ENCODE measurements around the gene SPAST. TPM values are rescaled to one million over a fixed set of nuclear protein-coding genes. Genes with fewer than 3 reads are reported as not detected.
"Not testable (repeated sequence)": the region's sequence is repeated elsewhere in the genome, so short reads cannot be mapped to it uniquely, and the experiment has no call there.

The SPAST gene
- total RNA-seq, 1 donor from 2014 or later: 293 TPM

DNA sequence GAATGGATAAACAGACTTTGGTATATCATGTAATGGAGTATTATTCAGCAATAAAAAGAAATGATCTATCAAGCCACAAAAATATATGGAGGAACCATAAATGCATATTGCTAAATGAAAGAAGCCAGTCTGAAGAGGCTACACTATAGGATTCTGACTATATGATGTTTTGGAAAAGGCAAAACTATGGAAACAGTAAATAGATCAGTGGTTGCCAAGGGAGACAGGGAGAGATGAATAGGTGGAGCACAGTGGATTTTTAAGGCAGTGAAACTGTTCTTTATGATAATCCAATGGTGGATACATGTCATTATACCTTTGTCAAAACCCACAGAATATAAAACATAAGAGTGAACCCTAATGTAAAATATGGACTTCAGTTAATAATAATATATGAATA is 61.3 kb downstream of the SPAST start:
- FAIRE-seq (no peak), DNase-seq (ENCODE audit: low spot score in 2 of 2) (no peak)

DNA sequence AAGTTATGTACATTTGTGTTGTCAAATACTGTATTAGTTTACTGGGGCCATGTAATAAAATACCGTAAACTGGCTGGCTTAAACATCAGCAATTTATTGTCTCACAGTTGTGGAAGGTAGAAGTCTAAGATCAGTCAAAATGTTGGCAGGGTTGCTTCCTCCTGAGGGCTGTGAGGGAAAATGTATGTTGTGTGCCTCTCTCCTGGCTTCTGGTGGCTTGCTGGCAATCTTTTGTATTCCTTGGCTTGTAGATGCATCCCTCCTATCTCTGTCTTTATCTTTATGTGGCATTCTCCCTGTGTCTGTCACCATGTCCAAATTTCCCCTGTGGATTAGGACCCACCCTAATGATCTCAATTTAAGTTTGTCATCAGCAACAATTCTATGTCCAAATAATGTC is 65.3 kb downstream of the SPAST start:
- DNase-seq (ENCODE audit: low spot score in 2 of 2): no peak
- FAIRE-seq: no peak

DNA sequence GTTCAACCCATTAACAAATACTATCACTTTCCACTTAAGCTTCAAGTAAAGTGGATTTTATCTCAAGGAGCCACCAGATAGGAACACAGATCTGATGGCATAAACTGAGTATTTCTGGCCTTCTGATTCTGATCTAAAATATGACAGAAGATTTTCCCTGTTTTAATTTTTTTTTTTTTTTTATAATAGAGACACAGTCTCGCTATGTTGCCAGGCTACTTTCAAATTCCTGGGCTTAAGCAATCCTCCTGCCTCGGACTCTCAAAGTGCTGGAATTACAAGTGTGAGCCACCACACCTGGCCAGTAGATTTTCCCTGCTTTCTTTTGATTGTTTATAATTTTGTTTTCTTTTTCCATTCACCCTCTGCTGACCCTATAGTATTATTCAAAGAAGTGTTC is 65.7 kb downstream of the SPAST start:
- FAIRE-seq: no peak
- no peak for DNase-seq (ENCODE audit: low spot score in 2 of 2)

DNA sequence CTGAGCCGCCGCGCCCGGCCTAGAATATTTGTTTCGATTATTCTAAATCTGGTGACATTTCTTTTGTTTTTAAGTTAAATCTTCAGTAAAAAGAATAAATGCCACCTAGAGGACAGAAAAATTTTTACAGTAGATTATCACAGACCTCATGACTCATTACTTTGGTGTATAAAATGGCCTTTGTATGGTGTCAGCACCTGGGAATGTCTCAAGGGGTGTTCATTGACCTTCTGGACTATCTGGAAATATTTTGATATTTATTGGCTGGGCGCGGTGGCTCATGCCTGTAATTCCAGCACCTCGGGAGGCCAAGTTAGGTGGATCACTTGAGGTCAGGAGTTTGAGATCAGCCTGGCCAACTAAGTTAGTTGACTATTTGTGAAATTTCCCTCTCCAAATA is 72.1 kb downstream of the SPAST start:
- no peak for FAIRE-seq
- DNase-seq (ENCODE audit: low spot score in 2 of 2): peak in 1 of 2 donors; percentile 19

DNA sequence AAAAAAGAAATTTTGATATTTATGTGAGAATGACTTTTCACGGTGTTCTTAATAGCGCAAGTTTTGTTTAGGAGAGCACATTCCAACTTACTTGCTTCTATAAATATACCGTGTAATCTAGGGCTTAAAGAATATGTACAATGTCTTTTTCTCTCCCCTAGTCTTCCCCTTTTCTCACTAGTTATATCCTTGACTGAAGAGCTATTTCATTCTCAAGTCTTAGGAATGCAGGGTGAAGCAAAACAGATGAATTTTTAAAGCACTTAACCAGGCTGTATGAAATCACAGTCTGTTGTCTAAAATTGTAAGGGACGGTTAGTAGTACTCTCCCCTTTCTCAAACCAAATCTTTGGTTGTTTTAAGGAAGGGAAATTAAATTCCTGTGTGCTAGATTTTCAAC is 72.7 kb downstream of the SPAST start:
- DNase-seq (ENCODE audit: low spot score in 2 of 2): no peak
- no peak for FAIRE-seq

DNA sequence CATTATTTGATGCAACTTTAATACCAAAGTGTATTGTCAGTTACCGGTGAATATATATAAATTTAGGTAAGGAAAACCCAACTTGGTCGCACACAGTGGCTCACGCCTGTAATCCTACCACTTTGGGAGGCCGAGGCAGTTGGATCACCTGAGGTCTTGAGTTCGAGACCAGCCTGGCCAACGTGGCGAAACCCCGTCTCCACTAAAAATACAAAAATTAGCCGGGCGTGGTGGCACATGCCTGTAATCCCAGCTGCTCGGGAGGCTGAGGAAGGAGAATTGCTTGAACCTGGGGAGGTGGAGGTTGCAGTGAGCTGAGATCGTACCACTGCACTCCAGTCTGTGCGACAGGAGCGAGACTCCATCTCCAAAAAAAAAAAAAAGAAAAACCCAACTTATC is 88.2 kb downstream of the SPAST start:
- not testable (repeated sequence) for DNase-seq (ENCODE audit: low spot score in 2 of 2); FAIRE-seq

DNA sequence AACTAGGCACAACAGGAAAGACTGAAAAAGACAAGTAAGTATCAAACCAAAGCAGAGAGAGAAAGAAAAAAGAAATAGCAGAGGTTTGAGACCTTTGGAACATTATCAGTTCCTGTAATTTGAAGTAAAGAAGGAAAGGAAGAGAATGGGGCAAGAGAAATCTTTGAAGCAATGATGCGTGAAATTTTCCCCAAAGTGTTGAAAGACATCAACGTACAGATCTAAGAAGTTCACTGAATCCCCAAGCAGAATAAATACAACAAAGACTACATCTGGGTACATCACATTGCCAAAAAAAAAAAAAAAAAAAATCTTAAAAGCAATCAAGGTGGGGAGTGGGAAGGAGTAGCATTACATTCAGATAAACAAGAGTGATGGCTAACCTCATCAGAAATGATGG is 96.3 kb downstream of the SPAST start:
- DNase-seq (ENCODE audit: low spot score in 2 of 2) (no peak), FAIRE-seq (no peak)

DNA sequence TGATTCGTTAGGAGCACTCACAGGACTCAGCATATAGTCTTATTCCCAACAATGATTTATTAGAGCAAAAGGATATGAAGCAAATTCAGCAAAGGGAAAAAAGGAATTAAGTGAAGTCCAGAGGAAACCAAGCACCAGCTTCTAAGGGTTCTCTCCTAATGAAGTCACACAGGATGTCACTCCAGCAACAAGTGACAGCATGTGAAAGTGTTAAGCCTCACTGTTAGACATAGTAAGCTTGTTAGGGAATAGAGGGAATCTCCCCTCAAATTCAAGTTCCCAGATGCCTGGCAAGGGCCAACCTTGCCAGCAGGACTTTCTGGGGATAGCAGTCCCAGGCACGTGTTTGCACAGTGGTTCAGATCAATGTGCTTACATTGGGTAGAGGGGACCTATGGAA is 97.9 kb downstream of the SPAST start:
- FAIRE-seq: no peak
- no peak for DNase-seq (ENCODE audit: low spot score in 2 of 2)

DNA sequence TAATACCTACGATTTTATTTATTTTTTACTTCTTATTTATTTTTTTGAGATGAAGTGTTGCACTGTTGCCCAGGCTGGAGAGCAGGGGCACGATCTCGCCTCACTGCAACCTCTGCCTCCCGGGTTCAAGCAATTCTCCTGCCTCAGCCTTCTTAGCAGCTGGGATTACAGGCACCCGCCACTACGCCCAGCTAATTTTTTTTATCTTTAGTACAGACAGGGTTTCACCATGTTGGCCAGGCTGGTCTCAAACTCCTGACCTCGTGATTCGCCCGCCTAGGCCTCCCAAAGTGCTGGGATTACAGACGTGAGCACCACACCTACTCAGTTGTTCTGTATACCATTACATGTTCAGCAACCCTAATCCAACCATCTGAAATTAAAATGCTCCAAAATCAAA is 100.9 kb downstream of the SPAST start:
- not testable (repeated sequence) for DNase-seq (ENCODE audit: low spot score in 2 of 2); FAIRE-seq

DNA sequence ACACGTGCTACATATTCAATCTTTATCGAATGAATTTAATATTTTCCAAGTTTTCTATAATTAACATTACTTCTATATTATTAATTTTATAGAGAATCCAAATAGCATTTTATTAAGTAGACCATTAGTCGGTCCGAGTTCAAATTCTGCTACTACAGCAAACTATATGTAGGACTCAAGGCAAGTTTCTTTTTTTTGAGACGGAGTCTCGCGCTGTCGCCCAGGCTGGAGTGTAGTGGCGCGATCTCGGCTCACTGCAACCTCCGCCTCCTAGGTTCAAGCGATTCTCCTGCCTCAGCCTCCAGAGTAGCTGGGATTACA is 101.6 kb downstream of the SPAST start:
- FAIRE-seq; DNase-seq (ENCODE audit: low spot score in 2 of 2): not testable (repeated sequence)

DNA sequence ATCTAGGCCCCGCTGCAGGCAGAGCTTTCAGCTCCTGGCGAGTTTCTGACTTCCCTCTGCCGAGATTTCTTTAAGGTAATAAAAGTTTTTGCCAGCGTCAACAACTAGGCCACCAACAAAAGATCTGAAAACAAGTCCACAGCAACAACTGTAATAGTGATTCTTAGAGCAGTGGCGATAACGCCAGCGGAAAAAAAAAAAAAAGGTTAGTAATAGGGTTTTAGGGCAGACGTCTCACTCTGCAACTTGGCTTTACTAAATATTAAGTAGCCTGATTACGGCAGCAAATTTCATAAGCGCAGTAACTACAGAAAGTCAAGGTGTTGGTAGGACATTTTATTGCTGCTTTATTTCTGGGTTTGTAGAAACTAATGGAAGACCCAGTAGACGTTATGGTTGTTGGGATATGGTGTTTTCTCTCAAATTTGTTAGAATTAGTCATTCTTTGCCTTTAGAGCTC is 102.8 kb downstream of the SPAST start:
- DNase-seq (ENCODE audit: low spot score in 2 of 2) (no peak), FAIRE-seq (no peak)

DNA sequence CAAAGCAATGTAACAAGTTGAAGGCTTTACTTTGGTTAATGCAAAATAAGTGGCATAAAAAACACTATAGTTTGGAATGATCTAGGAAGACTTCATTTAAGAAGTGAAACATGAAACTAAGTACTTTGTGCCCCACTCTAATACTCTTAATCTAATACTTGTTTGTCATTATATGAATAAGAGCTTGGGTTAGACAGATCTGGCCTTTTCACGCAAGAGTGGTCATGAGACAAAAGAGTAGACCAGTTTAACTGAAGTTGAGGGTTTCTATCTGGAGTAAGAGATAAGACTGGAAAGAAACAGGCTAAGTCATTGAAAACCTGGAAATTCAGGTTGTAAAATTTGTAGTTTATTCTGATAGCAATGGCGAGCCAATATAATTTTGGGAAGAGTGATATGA is 105.2 kb downstream of the SPAST start:
- FAIRE-seq (no peak), DNase-seq (ENCODE audit: low spot score in 2 of 2) (no peak)

DNA sequence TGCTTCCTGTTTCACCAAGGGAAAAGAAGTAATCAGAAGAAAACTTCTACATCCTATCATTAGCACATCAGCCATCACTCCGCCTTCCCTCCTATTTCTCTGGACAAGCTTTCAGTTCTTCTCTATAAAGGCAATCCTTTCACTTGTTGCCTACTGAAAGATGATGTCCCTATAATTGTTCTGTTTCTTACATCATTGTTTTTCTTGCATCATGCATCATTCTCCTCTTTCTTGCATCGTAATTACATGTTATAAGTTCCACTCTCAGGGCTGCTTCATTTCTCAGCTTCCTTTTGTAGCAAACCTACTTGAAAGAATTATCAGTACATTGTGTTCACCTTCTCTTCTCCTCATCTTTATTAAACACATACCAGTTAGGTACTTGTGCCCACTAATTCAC is 109.5 kb downstream of the SPAST start:
- no peak for FAIRE-seq
- no peak for DNase-seq (ENCODE audit: low spot score in 2 of 2)

DNA sequence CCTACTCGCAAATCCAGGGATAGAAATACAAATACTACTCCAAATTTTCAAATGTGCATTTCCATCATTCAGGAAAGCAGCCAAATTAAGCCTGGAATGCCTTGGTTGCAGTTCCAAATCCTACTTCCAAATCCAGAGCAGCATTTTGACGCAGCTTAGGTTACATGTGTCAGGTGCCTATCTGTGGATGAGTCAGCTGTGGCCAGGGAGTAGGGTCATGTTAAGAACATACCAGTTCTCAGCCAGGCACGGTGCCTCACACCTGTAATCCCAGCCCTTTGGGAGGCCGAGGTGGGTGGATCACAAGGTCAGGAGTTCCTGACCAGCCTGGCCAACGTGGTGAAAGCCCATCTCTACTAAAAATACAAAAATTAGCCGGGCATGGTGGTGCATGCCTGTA is 119.3 kb downstream of the SPAST start:
- FAIRE-seq (no peak), DNase-seq (ENCODE audit: low spot score in 2 of 2) (no peak)

DNA sequence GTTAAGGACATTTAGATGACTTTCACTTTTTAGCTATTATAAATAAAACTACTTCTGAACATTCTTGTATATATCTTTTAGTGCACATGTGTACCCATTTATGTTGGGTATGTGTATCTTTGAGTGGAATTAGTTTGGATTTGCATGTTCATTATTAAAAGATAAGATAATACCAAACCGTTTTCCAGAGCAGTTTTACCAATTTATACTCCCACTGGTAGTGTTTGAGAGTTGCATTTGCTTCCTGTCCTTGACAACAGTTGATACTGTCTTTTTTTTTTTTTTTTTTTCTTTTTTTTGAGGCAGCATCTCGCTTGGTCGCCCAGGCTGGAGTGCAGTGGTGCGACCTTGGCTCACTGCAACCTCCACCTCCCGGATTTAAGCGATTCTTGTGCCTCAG is 125.7 kb downstream of the SPAST start:
- FAIRE-seq: no peak
- no peak for DNase-seq (ENCODE audit: low spot score in 2 of 2)

DNA sequence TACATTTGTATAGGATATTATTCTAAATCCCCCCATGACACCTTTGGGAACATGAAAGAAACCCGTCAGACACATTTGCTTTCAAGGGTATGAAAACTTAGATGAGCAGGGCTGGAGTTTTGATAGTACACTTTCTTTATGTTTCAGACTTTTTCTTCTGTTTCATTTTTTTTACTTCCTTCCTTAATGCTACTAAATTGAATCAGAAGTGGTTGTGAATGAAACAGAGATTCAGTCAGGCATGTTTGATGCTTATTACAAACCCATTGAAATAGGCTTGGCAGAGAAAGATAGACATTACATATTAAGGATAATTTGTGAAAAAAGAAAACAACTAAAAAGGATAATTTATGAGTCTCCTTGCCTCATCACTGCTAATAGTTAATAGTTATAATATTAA is 129.1 kb downstream of the SPAST start:
- DNase-seq (ENCODE audit: low spot score in 2 of 2): no peak

DNA sequence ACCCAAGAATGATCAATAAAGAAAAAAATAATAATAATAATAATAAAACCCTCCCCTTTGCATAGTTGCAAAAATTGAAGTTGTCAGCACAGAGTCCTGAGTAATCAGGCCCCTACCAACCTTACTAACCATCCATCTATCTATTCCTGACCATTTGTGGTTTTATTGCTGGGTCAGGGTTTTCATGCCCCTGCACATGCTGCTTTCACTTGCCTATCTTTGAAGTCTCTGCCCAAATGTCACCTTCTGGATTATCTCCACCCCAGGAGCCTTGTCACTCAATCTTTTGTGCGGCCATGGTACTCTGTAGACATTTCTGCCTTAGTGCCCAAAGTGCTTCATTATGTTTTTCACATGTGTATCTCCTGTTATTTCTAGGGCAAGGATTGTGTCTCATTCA is 137.5 kb downstream of the SPAST start:
- no peak for DNase-seq (ENCODE audit: low spot score in 2 of 2)
- FAIRE-seq: no peak

More for the DNA sequence above, 129.1 kb downstream of the SPAST start:
- FAIRE-seq: no peak

DNA sequence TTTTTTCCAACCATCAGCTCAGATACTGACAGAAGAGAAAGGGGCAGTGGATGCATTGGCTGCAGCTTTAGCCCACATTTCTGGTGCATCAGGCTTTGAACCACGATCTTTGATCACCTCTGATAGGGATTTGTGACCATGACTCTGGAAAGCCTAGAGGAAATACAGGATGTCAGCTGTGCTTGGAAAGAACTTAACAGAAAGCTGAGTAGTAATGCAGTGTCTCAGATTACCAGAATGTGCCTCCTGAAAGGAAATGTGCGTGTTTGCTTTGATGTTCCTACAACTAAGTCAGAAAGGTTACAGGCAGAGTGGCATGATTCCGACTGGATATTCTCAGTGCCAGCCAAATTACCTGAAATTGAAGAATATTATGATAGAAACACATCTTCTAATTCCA is 140.1 kb downstream of the SPAST start:
- not testable (repeated sequence) for FAIRE-seq; DNase-seq (ENCODE audit: low spot score in 2 of 2)

Other genes with a start within 250 kb of the SPAST start
- 77.9 TPM for gene MEMO1, start 52.5 kb upstream of the SPAST start, total RNA-seq
- 69.3 TPM for gene DPY30, start 23.8 kb upstream of the SPAST start, total RNA-seq
- gene SLC30A6, start 102.3 kb downstream of the SPAST start, total RNA-seq: 33.4 TPM
- 0.41 TPM for gene NLRC4, start 201.3 kb downstream of the SPAST start, total RNA-seq
- 43.6 TPM for gene YIPF4, start 214.3 kb downstream of the SPAST start, total RNA-seq